Mesenchymal stem cell (in vitro differentiated cells and primary cell): ENCODE measurements around the gene KBTBD12.
A peak's percentile ranks its signal among the peaks of the same experiment; 100 is the strongest.

ENCODE experiments used
- DNase-seq: peaks from one replicate; pipeline ENCODE4 v3.0.0-alpha.2; 2013
- H2AFZ ChIP-seq: one replicate; pipeline ENCODE4 v1.6.1; 2013; ENCODE audit warnings: low read depth, mild to moderate bottlenecking, control low read depth, inconsistent platforms, low read length, moderate library complexity
- H2AK5ac ChIP-seq: 2 replicates; pipeline ENCODE4 v1.6.1; 2013; ENCODE audit warnings: low read length, moderate library complexity, mild to moderate bottlenecking, inconsistent platforms; ENCODE audit not compliant: severe bottlenecking
- H2BK120ac ChIP-seq: one replicate; pipeline ENCODE4 v1.6.1; 2013; ENCODE audit warnings: low read depth, mild to moderate bottlenecking, inconsistent platforms, low read length, moderate library complexity
- H2BK12ac ChIP-seq, 2 experiments: one replicate each; pipeline ENCODE4 v1.6.1; 2013; ENCODE audit warnings: inconsistent platforms in 2 of 2, low read length in 2 of 2, mild to moderate bottlenecking in 2 of 2, moderate library complexity in 2 of 2, control low read depth in 1 of 2
- H2BK15ac ChIP-seq: one replicate; pipeline ENCODE4 v1.6.1; 2013; ENCODE audit warnings: mild to moderate bottlenecking, low read depth, inconsistent platforms; ENCODE audit not compliant: poor library complexity, severe bottlenecking
- H2BK5ac ChIP-seq: 2 replicates; pipeline ENCODE4 v1.6.1; 2013; ENCODE audit warnings: low read depth, mild to moderate bottlenecking, low read length, control low read depth, inconsistent platforms; ENCODE audit not compliant: poor library complexity, severe bottlenecking
- H3K14ac ChIP-seq, 2 experiments: one replicate each; pipeline ENCODE4 v1.6.1; 2013; ENCODE audit warnings: inconsistent platforms in 2 of 2, low read length in 2 of 2, control low read depth in 1 of 2, mild to moderate bottlenecking in 1 of 2, moderate library complexity in 1 of 2
- H3K18ac ChIP-seq, 2 experiments: one replicate each; pipeline ENCODE4 v1.6.1; 2013; ENCODE audit warnings: inconsistent platforms in 2 of 2, low read length in 2 of 2, control low read depth in 1 of 2, low read depth in 1 of 2, mild to moderate bottlenecking in 1 of 2
- H3K23ac ChIP-seq, 2 experiments: one replicate each; pipeline ENCODE4 v1.6.1; 2013; ENCODE audit warnings: inconsistent platforms in 2 of 2, low read length in 2 of 2, mild to moderate bottlenecking in 2 of 2, moderate library complexity in 2 of 2, control low read depth in 1 of 2
- H3K27ac ChIP-seq: 2 replicates; pipeline ENCODE4 v1.5.1; 2013; ENCODE audit warnings: mild to moderate bottlenecking, moderate library complexity, low read length, control low read depth, inconsistent platforms; ENCODE audit not compliant: poor library complexity, severe bottlenecking
- H3K27me3 ChIP-seq, 2 experiments: 2 replicates each; pipeline versions ENCODE4 v1.6.1 to v1.7.0; 2013; ENCODE audit warnings: low read length in 2 of 2, mild to moderate bottlenecking in 2 of 2, moderate library complexity in 2 of 2, control low read depth in 1 of 2, inconsistent platforms in 1 of 2; ENCODE audit not compliant: control insufficient read depth in 1 of 2, insufficient read depth in 1 of 2
- H3K36me3 ChIP-seq, 2 experiments: 2 replicates each; pipeline versions ENCODE4 v1.6.1 to v1.7.0; 2013; ENCODE audit warnings: low read length in 2 of 2, control low read depth in 1 of 2, inconsistent platforms in 1 of 2, low read depth in 1 of 2, mild to moderate bottlenecking in 1 of 2; ENCODE audit not compliant: insufficient read depth in 2 of 2, control insufficient read depth in 1 of 2
- H3K4ac ChIP-seq, 2 experiments: one replicate each; pipeline ENCODE4 v1.6.1; 2013; ENCODE audit warnings: inconsistent platforms in 2 of 2, low read length in 2 of 2, mild to moderate bottlenecking in 2 of 2, moderate library complexity in 2 of 2, control low read depth in 1 of 2, low read depth in 1 of 2
- H3K4me1 ChIP-seq: 2 replicates; pipeline ENCODE4 v1.6.1; 2013; ENCODE audit warnings: low read depth, low read length, control low read depth; ENCODE audit not compliant: control insufficient read depth, insufficient read depth
- H3K4me2 ChIP-seq: 2 replicates; pipeline ENCODE4 v1.6.1; 2013; ENCODE audit warnings: low read length, mild to moderate bottlenecking, inconsistent platforms; ENCODE audit not compliant: poor library complexity, severe bottlenecking
- H3K4me3 ChIP-seq, 2 experiments: 2 replicates each; pipeline versions ENCODE4 v1.5.1 to v1.7.0; 2013; ENCODE audit warnings: low read length in 2 of 2, mild to moderate bottlenecking in 2 of 2, control low read depth in 1 of 2, low read depth in 1 of 2; ENCODE audit not compliant: insufficient read depth in 1 of 2
- H3K79me1 ChIP-seq: replicated peaks from 2 replicates; pipeline ENCODE4 v1.6.1; 2013; ENCODE audit warnings: mild to moderate bottlenecking, control low read depth, low read length, inconsistent platforms; ENCODE audit not compliant: poor library complexity, severe bottlenecking
- H3K9ac ChIP-seq: 2 replicates; pipeline ENCODE4 v1.7.0; 2013; ENCODE audit warnings: mild to moderate bottlenecking, low read length, moderate library complexity
- H3K9me3 ChIP-seq: 2 replicates; pipeline ENCODE4 v1.7.0; 2013; ENCODE audit warnings: mild to moderate bottlenecking, low read length; ENCODE audit not compliant: control insufficient read depth
- H4K8ac ChIP-seq: one replicate; pipeline ENCODE4 v1.6.1; 2013; ENCODE audit warnings: inconsistent platforms, mild to moderate bottlenecking, low read length, moderate library complexity
- H4K91ac ChIP-seq: one replicate; pipeline ENCODE4 v1.6.1; 2013; ENCODE audit warnings: mild to moderate bottlenecking, low read length, inconsistent platforms
- WGBS: methylation state at CpG from one replicate; pipeline ENCODE4 v1.1.7; 2013; ENCODE audit warnings: mixed read lengths; 5-methylcytosine and 5-hydroxymethylcytosine counted together

Gene KBTBD12

GRCh38 chr3:127998596-127998995 is 83.6 kb downstream of the KBTBD12 start:
- no peak overlapping the region for H2BK5ac ChIP-seq
- H3K36me3 ChIP-seq, result no peaks in the 10 kb centered on the region
- no peak overlapping the region for H2BK15ac ChIP-seq
- peaks cover 28% of the 10 kb centered on the region in 2 experiments for H3K27me3 ChIP-seq
- no peak overlapping the region for H3K18ac ChIP-seq
- no peak overlapping the region for H4K91ac ChIP-seq
- no peak overlapping the region for H2BK120ac ChIP-seq
- H3K27ac ChIP-seq, result no peak overlapping the region
- H3K4me3 ChIP-seq, result no peak overlapping the region
- H3K4ac ChIP-seq, result no peak overlapping the region
- no peaks in the 10 kb centered on the region for H3K79me1 ChIP-seq
- no peak overlapping the region for H3K23ac ChIP-seq
- no peak for DNase-seq
- 69% methylated on average over 3 of the region's 3 CpGs for WGBS
- no peak overlapping the region for H3K9ac ChIP-seq
- H3K9me3 ChIP-seq, result no peaks in the 10 kb centered on the region
- H2AK5ac ChIP-seq, result no peak overlapping the region
- H3K4me1 ChIP-seq, result no peaks in the 10 kb centered on the region
- H2AFZ ChIP-seq, result no peak overlapping the region
- H4K8ac ChIP-seq, result no peak overlapping the region
- H2BK12ac ChIP-seq, result no peak overlapping the region
- no peak overlapping the region for H3K4me2 ChIP-seq
- H3K14ac ChIP-seq, result no peak overlapping the region

- DNase-seq, result no peak
- H3K23ac ChIP-seq, result no peak overlapping the region
- H3K27me3 ChIP-seq, result peaks cover 36 to 37% of the 10 kb centered on the region in 2 experiments
- H2AK5ac ChIP-seq, result no peak overlapping the region
- H3K36me3 ChIP-seq, result no peaks in the 10 kb centered on the region
- H3K14ac ChIP-seq, result no peak overlapping the region
- H3K79me1 ChIP-seq, result no peaks in the 10 kb centered on the region
- no peak overlapping the region for H3K4ac ChIP-seq
- no peak overlapping the region for H4K91ac ChIP-seq
- H2BK12ac ChIP-seq, result no peak overlapping the region
- no peak overlapping the region for H3K4me2 ChIP-seq
- H4K8ac ChIP-seq, result no peak overlapping the region
- no peaks in the 10 kb centered on the region for H3K9me3 ChIP-seq
- 89% methylated on average over 6 of the region's 6 CpGs for WGBS
- H3K4me1 ChIP-seq, result no peaks in the 10 kb centered on the region
- no peak overlapping the region for H3K27ac ChIP-seq
- no peak overlapping the region for H3K18ac ChIP-seq
- H2BK15ac ChIP-seq, result no peak overlapping the region
- no peak overlapping the region for H3K4me3 ChIP-seq
- H2AFZ ChIP-seq, result no peak overlapping the region
- H3K9ac ChIP-seq, result no peak overlapping the region
- H2BK5ac ChIP-seq, result no peak overlapping the region
- H2BK120ac ChIP-seq, result no peak overlapping the region
Measured at GRCh38 chr3:127999509-128000106, 84.6 kb downstream of the KBTBD12 start.

GRCh38 chr3:128001576-128001975 is 86.5 kb downstream of the KBTBD12 start:
- Histone ChIP-seq H3K4me2 (no peak overlapping the region), H3K4me1 (no peaks in the 10 kb centered on the region), H2BK12ac (no peak overlapping the region), H4K91ac (no peak overlapping the region), H3K36me3 (no peaks in the 10 kb centered on the region), H3K4ac (no peak overlapping the region), H3K4me3 (peak overlapping the region in 1 of 2 experiments; percentile 26), H3K27me3 (peaks cover 43 to 44% of the 10 kb centered on the region in 2 experiments), H4K8ac (no peak overlapping the region), H3K79me1 (no peaks in the 10 kb centered on the region), H3K23ac (no peak overlapping the region), H3K9me3 (no peaks in the 10 kb centered on the region), H2BK120ac (no peak overlapping the region), H3K18ac (no peak overlapping the region), H2AK5ac (no peak overlapping the region), H2BK5ac (no peak overlapping the region), H2AFZ (no peak overlapping the region), H3K9ac (no peak overlapping the region), H3K27ac (no peak overlapping the region), H3K14ac (peak overlapping the region in 1 of 2 experiments; percentile 18), H2BK15ac (no peak overlapping the region)
- WGBS, result 53% methylated on average over 3 of the region's 3 CpGs
- DNase-seq, result no peak

- H2BK5ac ChIP-seq, result no peak overlapping the region
- H3K18ac ChIP-seq, result no peak overlapping the region
- no peak overlapping the region for H3K4me3 ChIP-seq
- no peaks in the 10 kb centered on the region for H3K36me3 ChIP-seq
- WGBS, result 87% methylated on average over 8 of the region's 8 CpGs
- H3K27ac ChIP-seq, result no peak overlapping the region
- H3K9ac ChIP-seq, result no peak overlapping the region
- H2BK12ac ChIP-seq, result no peak overlapping the region
- no peak overlapping the region for H3K23ac ChIP-seq
- no peak overlapping the region for H2AFZ ChIP-seq
- H3K9me3 ChIP-seq, result no peaks in the 10 kb centered on the region
- no peak overlapping the region for H3K4ac ChIP-seq
- no peak overlapping the region for H2AK5ac ChIP-seq
- H3K79me1 ChIP-seq, result no peaks in the 10 kb centered on the region
- no peak overlapping the region for H2BK120ac ChIP-seq
- DNase-seq, result no peak
- H3K4me1 ChIP-seq, result no peaks in the 10 kb centered on the region
- H4K8ac ChIP-seq, result no peak overlapping the region
- H4K91ac ChIP-seq, result no peak overlapping the region
- no peak overlapping the region for H2BK15ac ChIP-seq
- H3K27me3 ChIP-seq, result peaks cover 36 to 52% of the 10 kb centered on the region in 2 experiments
- H3K4me2 ChIP-seq, result no peak overlapping the region
- H3K14ac ChIP-seq, result no peak overlapping the region
Measured at GRCh38 chr3:128004661-128005060, 89.6 kb downstream of the KBTBD12 start.
